Heart left ventricle (tissue), 16 donors: ENCODE data around the gene POC1A. TPM values are rescaled to one million over a fixed set of nuclear protein-coding genes. Genes with fewer than 3 reads are reported as not detected.
A peak's percentile ranks its signal among the peaks of the same experiment; 100 is the strongest.

Experiments
- ATAC-seq, 4 donors: fragments of 200-7000 bp; cut with Tn5 transposase; one replicate each; pipeline ENCODE4 v1.9.1; 2020 to 2022; ENCODE audit warnings: moderate library complexity in 4 of 4, mild to moderate bottlenecking in 3 of 4, moderate number of reproducible peaks in 1 of 4
- DNase-seq, 5 donors: peaks; one replicate each; pipeline ENCODE4 v3.0.0-alpha.2; 2020
- H3K27ac ChIP-seq, 12 donors: fragments of 200-600 bp; sonication (generic) in 4 of 12; one replicate each; pipeline versions ENCODE4 v1.5.0 to v1.8.0; 2016 to 2022; ENCODE audit warnings: mild to moderate bottlenecking in 2 of 12
- H3K27me3 ChIP-seq, 9 donors: fragments of 200-600 bp; sonication (generic) in 2 of 9; one replicate each; pipeline versions ENCODE4 v1.5.1 to v1.8.0; 2016 to 2022; ENCODE audit warnings: mild to moderate bottlenecking in 3 of 9
- H3K36me3 ChIP-seq, 9 donors: fragments of 200-600 bp; sonication (generic) in 2 of 9; one replicate each; pipeline versions ENCODE4 v1.5.0 to v1.8.0; 2018 to 2022; ENCODE audit warnings: mild to moderate bottlenecking in 2 of 9
- H3K4me1 ChIP-seq, 12 donors: fragments of 200-600 bp; sonication (generic) in 4 of 12; one replicate each; pipeline versions ENCODE4 v1.5.0 to v1.8.0; 2016 to 2022; ENCODE audit warnings: mild to moderate bottlenecking in 3 of 12
- H3K4me3 ChIP-seq, 12 donors: fragments of 200-600 bp; sonication (generic) in 4 of 12; one replicate each; pipeline versions ENCODE4 v1.5.0 to v1.8.0; 2017 to 2022; ENCODE audit warnings: mild to moderate bottlenecking in 9 of 12, moderate library complexity in 4 of 12
- H3K9me3 ChIP-seq, 12 donors: fragments of 200-600 bp; sonication (generic) in 4 of 12; one replicate each; pipeline versions ENCODE4 v1.5.0 to v1.8.0; 2016 to 2022; ENCODE audit warnings: mild to moderate bottlenecking in 1 of 12
- POLR2A ChIP-seq, 2 donors: fragments of 450-650 bp; IDR thresholded peaks; one replicate each; pipeline ENCODE4 v1.6.1; 2017; ENCODE audit warnings: antibody characterized with exemption in 2 of 2, mild to moderate bottlenecking in 2 of 2, moderate library complexity in 2 of 2
- WGBS, 4 donors: extraction: QIAGEN DNeasy Blood & Tissue Kit in 2 of 4; methylation state at CpG; one replicate each; pipeline versions ENCODE4 v1.1.5 to v1.1.7; 2013 to 2018; 5-methylcytosine and 5-hydroxymethylcytosine counted together
- intact Hi-C, 10 donors: fragments of 100-400 bp; cut with DNase I; formaldehyde crosslinking; loops; one replicate each; pipeline versions ENCODE4 v1.11.1 to v1.14.2; 2022
- polyA plus RNA-seq, 2 donors: library from polyadenylated mRNA; stranded (reverse); fragments of 200-250 nt; gene quantifications; one replicate each; pipeline ENCODE4 v1.2.3, GENCODE V29; 2013
- total RNA-seq, 9 donors: library from RNA; depleted of rRNA in 2 of 9; stranded (reverse); fragments of >200 nt in 2 of 9; fragmentation: NEBNext Ultra II Directional in 3 of 9; extraction: Animal tissue kit (Norgen Biotek cat#: 25700) in 3 of 9; gene quantifications; one replicate each; pipeline versions ENCODE4 v1.1.0 to v1.2.4, GENCODE V29; 2016 to 2023
- TF ChIP-seq, protein P1 (sequence below), 12 donors: fragments of 200-600 bp; sonication (generic) in 4 of 12; IDR thresholded peaks; one replicate each; pipeline versions ENCODE4 v1.5.0 to v1.8.0; 2018 to 2022; ENCODE audit warnings: antibody characterized with exemption in 12 of 12, mild to moderate bottlenecking in 5 of 12
- donor health status: ischemic (EF 13 %, LVEDD 7.1; RV severe dilation, severe dysfunction).
- donor health status: healthy with polysubstance abuse.
- donor health status: DM: no; HTN: yes; CAD: no.
- donor health status: DM: no; HTN: no; CAD: no.
- donor health status: ischemic (EF 25% LVEDD 6.9; RV normal size, moderate dysfunction).
- donor health status: ischemic (EF 25% LVEDD 5.7; RV mildly dilated, moderate dysfunction).
- donor health status: healthy.
- donor health status: DM: yes; HTN: yes; CAD: no.
- donor health status: ischemic (EF 35%, LVEDD 5.7; RV mildly dilated, moderate dysfunction).
- donor health status: nonischemic (EF 11% LVEDD 7.7; RV severe dilation, severe dysfunction).
- donor health status: DM: yes; HTN: yes; CAD: no.
- donor health status: PGD.
- donor health status: ischemic (EF 29% LVEDD 5.4; RV normal size, mild dysfunction).
- donor health status: nonischemic (EF 23%, LVEDD 6.1; RV moderate dilation, normal function).

Gene POC1A
- total and polyA plus RNA-seq, 11 donors, result 0.50 to 5.2 (median 1.4) TPM

- intact Hi-C loops, result loop anchor here in 8 of 10 donors (2.0 to 5.0 kb wide), 4 partner anchors 88 to 201 kb away; partner anchors contain the start of genes PARP3 (in 2 of the 8) and RRP9 (in 2 of the 8)
- Histone ChIP-seq H3K4me1 (peaks cover 0 to 22% (median 7%) of the 10 kb centered on the region in 12 donors), H3K27me3 (no peaks in the 10 kb centered on the region), H3K4me3 (no peak overlapping the region), H3K9me3 (no peaks in the 10 kb centered on the region), H3K36me3 (peaks cover 0 to 21% (median 0%) of the 10 kb centered on the region in 9 donors), H3K27ac (no peak overlapping the region)
- no peak for TF ChIP-seq POLR2A (IDR thresholded peaks at IDR 0.05)
- DNase-seq (no peak), ATAC-seq (no peak)
- 97 to 100% (median 99%) methylated on average over 4 of the region's 4 CpGs for WGBS, 4 donors
Observed at GRCh38 chr3:52143156-52143555, 11.1 kb downstream of the POC1A start.

DNA sequence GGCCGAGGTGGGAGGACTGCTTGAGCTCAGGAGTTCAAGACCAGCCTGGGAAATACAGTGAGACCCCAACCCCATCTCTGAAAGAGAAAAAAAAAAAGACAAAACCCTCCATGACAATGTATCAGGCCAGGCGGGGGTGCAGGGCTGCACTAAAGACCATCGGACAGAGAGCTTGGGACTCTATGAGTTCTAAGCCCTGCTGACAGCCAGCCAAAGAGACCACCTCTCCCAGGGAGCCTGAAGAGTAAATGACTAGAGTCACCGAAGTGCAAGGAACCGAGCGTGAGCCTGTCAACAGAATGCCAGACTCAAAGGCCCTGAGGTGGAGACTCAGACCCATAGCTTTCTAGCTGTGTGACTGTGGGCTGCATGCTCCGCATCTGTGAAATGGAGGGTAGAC is 12.5 kb downstream of the POC1A start:
- Histone ChIP-seq H3K4me3 (no peak overlapping the region), H3K27ac (no peak overlapping the region), H3K9me3 (no peaks in the 10 kb centered on the region), H3K27me3 (no peaks in the 10 kb centered on the region), H3K4me1 (peaks cover 0 to 29% (median 12%) of the 10 kb centered on the region in 12 donors), H3K36me3 (peaks cover 0 to 19% (median 0%) of the 10 kb centered on the region in 9 donors)
- DNase-seq (no peak), ATAC-seq (no peak)
- intact Hi-C loops, result loop anchor here in 8 of 10 donors (2.0 to 5.0 kb wide), 4 partner anchors 87 to 201 kb away; partner anchors contain the start of genes PARP3 (in 2 of the 8) and RRP9 (in 2 of the 8)
- TF ChIP-seq, protein P1, sequence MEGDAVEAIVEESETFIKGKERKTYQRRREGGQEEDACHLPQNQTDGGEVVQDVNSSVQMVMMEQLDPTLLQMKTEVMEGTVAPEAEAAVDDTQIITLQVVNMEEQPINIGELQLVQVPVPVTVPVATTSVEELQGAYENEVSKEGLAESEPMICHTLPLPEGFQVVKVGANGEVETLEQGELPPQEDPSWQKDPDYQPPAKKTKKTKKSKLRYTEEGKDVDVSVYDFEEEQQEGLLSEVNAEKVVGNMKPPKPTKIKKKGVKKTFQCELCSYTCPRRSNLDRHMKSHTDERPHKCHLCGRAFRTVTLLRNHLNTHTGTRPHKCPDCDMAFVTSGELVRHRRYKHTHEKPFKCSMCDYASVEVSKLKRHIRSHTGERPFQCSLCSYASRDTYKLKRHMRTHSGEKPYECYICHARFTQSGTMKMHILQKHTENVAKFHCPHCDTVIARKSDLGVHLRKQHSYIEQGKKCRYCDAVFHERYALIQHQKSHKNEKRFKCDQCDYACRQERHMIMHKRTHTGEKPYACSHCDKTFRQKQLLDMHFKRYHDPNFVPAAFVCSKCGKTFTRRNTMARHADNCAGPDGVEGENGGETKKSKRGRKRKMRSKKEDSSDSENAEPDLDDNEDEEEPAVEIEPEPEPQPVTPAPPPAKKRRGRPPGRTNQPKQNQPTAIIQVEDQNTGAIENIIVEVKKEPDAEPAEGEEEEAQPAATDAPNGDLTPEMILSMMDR (IDR thresholded peaks at IDR 0.05), result no peak
- TF ChIP-seq POLR2A (IDR thresholded peaks at IDR 0.05), result no peak
- WGBS, 4 donors, result 88 to 97% (median 96%) methylated on average over 7 of the region's 7 CpGs

DNA sequence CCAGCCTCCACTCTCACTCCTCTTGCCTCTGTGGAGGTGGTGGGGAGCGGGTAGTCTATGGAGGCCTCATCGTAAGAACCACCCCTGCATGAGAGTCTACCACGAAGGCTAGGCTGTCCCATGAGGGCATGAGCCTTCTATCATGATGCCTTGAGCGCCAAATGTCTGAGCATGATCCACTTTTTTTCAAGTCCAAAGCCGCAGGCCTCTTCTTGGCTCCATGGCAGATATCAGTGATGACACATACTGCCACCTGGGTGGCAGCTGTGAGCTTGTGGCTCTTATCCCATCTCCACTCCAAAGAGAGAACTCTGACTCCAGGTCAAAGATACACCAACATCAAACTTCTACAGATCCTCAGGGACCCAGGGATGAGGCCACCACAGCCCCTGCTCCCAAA is 13.5 kb downstream of the POC1A start:
- intact Hi-C loops, result loop anchor here in 6 of 10 donors (5.0 kb wide), 3 partner anchors 88 to 202 kb away; partner anchors contain the start of genes PARP3 (in 2 of the 6) and RRP9 (in 2 of the 6)
- ATAC-seq, result no peak
- DNase-seq, result no peak

GRCh38 chr3:52140000-52140399 is 14.2 kb downstream of the POC1A start:
- Histone ChIP-seq H3K27me3 (no peaks in the 10 kb centered on the region), H3K27ac (peak overlapping the region; percentile 17 to 84 (median 70)), H3K4me3 (no peak overlapping the region), H3K36me3 (peaks cover 0 to 4% (median 0%) of the 10 kb centered on the region in 9 donors), H3K9me3 (no peaks in the 10 kb centered on the region), H3K4me1 (peaks cover 0 to 39% (median 14%) of the 10 kb centered on the region in 12 donors)
- TF ChIP-seq, protein P1 (IDR thresholded peaks at IDR 0.05), result no peak
- TF ChIP-seq POLR2A (IDR thresholded peaks at IDR 0.05), result no peak
- ATAC-seq (peak; percentile 75 to 87 (median 82)), DNase-seq (peak in 4 of 5 donors; percentile 50 to 76 (median 68))
- WGBS, 4 donors, result 55 to 75% (median 71%) methylated on average over 5 to 9 of the region's 9 CpGs
- intact Hi-C loops, result loop anchor here in 6 of 10 donors (5.0 kb wide), 3 partner anchors 88 to 202 kb away; partner anchors contain the start of genes PARP3 (in 2 of the 6) and RRP9 (in 2 of the 6)

More for the DNA sequence above, 13.5 kb downstream of the POC1A start:
- peaks cover 0 to 10% (median 0%) of the 10 kb centered on the region in 9 donors for H3K36me3 ChIP-seq
- H3K4me3 ChIP-seq, result no peak overlapping the region
- H3K4me1 ChIP-seq, result peaks cover 0 to 39% (median 14%) of the 10 kb centered on the region in 12 donors
- 90 to 100% (median 93%) methylated on average over 4 to 5 of the region's 5 CpGs for WGBS, 4 donors
- H3K27me3 ChIP-seq, result no peaks in the 10 kb centered on the region
- peak overlapping the region in 6 of 12 donors; percentile 39 to 82 (median 75) for H3K27ac ChIP-seq
- TF ChIP-seq, protein P1 (IDR thresholded peaks at IDR 0.05), result no peak
- TF ChIP-seq POLR2A (IDR thresholded peaks at IDR 0.05), result no peak
- no peaks in the 10 kb centered on the region for H3K9me3 ChIP-seq
